DMS79 treated with DMSO at 0.1 percent for 48 hours (cell line): Measurements from ENCODE around the gene RFX2.
A peak's percentile ranks its signal among the peaks of the same experiment; 100 is the strongest.
"Not testable (repeated sequence)": the region's sequence is repeated elsewhere in the genome, so short reads cannot be mapped to it uniquely, and the experiment has no call there.

Experiments used
- DNase-seq: peaks from one replicate; lab custom pipeline; 2025; lab: John Stamatoyannopoulos, UW

RFX2 gene

DNA sequence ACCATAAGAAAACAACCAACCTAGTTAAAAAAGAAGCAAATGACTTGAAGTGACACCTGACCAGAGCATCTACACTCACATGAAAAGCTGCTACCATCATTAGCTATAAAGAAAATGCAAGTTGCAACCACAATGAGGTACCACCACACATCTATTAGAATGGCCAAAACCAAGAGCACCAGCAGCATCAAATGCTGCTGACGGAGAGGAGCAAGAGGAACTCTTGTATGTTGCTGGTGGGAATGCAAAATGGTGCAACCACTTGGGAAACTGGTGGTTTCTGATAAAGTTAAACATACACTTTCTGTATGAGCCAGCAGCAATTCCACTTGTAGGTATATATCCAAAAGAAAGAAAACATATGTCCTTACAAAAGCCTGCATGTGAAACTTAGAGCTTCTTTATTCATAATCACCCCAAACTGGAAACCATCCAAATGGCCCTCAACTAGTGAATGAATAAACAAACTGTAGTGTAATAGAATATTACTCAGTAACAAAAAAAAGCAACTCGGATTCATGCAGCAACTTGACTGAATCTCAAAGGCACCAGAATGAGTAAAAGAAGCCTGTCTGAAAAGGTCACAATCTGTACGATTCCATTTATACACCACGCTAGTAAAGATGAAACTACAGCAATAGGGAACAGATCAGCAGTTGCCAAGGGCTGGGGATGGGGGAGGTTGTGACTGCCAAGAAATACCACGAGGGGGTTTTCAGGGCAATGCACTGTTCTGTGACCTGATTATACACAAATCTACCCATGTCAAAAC is 71.5 kb downstream of the RFX2 start:
- no peak for DNase-seq

DNA sequence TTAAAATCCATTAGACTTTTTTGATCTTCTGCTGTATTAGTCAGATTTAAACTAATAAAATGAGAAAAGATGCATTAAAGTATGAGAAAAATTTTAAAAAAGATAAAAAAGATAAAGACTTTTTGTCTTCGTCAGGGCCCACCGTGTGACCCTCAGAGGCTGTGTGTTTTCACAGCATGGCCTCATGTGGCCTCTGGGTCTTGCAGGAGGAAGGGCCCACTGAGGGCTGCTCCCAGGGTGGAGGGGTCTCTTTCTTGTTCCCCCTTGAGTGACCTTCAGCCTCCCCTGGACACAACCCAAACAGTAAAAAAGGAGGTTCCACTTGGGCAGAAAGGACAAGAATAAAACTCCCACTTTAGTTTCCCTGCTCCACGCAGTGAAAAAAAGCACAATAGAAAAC is 75.3 kb downstream of the RFX2 start:
- no peak for DNase-seq

- no peak for DNase-seq
These were observed 75.8 kb downstream of the RFX2 start for GRCh38 chr19:6034512-6034911.

DNA sequence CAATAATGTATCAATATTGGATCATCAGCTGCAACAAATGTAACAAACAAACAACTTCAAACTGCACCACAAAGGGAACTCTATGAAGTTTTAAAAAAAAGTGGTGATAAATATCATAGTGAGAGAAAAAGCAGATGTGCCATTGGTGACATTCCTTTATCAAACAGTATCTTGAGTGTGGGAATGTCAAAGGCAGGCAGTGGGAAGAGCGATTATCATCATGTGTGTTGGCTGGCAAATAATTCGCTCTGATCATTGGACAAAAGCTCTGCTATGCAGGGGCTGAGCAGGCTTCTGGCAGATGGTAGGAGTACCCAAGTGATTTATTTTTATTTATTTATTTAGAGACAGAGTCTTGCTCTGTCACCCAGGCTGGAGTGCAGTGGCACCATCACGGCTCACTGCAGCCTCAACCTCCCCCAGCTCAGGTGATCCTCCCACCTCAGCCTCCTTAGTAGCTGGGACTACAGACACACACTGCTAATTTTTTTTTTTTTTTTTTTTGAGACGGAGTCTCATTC is 76.5 kb downstream of the RFX2 start:
- DNase-seq, result no peak

DNA sequence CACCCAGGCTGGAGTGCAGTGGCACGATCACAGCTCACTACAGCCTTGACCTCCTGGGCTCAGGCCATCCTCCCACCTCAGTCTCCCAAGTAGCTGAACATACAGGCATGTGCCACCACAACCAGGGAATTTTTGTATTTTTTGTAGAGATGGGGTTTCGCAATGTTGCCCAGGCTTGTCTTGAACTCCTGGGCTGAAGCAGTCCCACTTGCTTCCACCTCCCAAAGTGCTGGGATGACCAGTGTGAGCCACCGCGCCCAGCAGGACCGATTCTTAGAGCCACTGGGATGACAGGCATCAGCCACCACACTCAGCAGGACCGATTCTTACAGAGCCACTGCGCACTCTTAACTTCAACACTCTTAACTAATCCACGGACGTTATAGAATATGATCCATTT is 77.5 kb downstream of the RFX2 start:
- no peak for DNase-seq

DNA sequence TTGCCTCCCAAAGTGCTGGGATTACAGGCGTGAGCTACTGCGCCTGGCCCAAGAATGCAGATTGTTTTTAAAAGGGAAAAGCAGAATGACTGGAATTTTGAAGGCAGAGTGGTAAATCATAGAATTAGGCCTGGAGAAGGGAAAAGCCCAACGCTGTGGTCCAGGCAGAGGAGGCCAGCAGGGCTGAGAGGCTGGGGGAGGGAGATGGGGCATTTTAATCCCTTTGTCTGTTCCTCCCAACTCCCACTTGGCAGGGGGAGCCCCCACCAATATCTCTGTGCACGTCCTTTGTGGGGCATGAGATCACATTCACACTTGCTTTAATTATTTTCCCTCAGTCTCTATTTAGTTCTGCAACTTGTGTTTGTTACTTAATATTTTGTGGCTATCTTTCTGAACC is 77.9 kb downstream of the RFX2 start:
- no peak for DNase-seq

DNA sequence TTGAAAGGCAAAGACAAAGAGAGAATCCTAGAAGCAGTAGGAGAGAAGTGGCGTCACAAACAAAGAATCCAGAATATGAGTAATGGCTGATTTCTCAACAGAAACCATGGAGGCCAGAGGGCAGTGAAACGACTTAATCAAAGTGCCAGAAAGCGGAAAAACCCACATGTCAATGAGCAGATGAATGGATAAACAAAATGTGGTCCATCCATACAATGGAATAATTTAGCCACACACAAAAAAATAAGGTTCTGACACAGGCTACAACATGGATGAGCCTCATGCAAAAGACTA is 80.1 kb downstream of the RFX2 start:
- no peak for DNase-seq

GRCh38 chr19:6026390-6027227 is 83.7 kb downstream of the RFX2 start:
- no peak for DNase-seq

- not testable (repeated sequence) for DNase-seq
These were observed 85.5 kb downstream of the RFX2 start for GRCh38 chr19:6024756-6025155.

GRCh38 chr19:6023936-6024335 is 86.4 kb downstream of the RFX2 start:
- DNase-seq, result no peak

GRCh38 chr19:6023085-6023682 is 87.1 kb downstream of the RFX2 start:
- no peak for DNase-seq

- DNase-seq, result no peak
These were observed 87.7 kb downstream of the RFX2 start for GRCh38 chr19:6022570-6023064.

GRCh38 chr19:6021878-6022569 is 88.3 kb downstream of the RFX2 start:
- DNase-seq, result peak; percentile 17

DNA sequence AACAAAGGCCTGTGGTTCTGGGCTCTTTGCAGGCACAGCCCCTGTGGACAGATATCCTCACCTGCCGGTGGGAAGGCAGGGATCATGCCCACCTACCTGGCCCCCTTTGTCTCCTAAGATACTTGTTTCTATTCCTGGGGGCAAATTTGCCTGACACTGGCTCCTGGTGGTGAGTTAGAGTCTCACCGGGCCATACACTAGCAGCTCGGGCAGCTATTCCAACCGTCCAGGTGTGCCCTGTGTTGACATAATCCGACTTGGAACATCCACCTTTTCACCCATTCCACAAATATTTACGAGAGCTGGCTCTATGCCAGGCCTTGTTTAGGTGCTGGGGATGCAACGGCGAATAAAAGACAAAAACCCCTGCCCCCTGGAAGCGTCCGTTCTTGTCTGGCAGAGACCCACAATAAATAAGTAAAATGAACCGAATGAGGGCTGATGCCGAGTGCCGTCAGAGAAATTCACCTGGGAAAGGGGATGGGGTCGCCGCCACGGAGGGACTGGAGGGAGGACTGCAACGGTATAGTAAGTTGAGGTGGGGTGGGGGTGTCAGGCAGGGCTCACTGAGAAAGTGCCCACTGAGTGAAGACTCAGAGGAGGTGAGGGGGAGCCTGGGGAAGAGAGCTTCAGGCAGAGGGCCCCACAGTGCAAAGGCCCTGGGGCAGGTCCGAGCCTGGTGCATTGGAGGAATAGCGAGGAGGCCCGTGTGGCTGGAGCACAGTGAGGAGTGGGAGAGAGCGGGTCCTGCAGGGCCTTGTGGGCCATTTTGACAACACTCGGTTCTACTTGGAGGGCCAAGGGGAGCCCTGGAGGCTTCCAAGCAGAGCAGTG is 89.1 kb downstream of the RFX2 start:
- no peak for DNase-seq

DNA sequence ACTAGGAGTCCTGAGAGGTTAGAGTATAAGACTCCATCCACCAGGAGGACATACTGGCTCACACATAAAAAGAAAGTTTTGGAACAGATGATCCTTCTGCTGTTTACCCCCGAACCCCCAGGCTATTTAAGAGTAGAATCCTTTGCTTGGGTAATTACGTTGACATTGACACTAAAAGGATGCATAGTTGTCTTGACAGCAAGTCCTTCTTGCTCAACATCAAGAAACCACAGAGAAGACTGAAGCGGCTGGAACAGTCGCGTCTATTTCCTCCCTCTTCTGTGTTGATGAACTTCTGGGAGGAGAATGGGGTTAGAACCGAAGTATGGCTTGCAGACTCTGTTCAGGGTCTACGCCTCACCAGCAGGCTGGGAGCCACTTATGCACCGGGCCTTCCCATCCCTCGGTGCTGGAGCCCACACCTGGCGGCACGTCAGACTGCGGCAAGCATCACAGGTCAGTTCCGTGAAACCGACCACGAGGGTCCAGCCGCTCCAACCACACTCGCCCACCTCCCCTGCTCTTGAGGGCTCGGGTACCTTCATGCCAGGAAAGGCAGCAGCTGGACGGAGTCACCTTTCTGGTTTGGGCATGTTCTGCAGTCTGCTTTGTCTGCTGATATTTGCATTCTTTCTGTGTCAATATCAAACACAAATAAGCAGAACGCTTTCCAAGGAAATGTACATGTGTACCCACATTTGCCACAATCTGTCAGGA is 90.0 kb downstream of the RFX2 start:
- DNase-seq, result no peak

GRCh38 chr19:6018786-6019185 is 91.5 kb downstream of the RFX2 start:
- DNase-seq, result no peak

GRCh38 chr19:6017576-6017975 is 92.7 kb downstream of the RFX2 start:
- no peak for DNase-seq

DNA sequence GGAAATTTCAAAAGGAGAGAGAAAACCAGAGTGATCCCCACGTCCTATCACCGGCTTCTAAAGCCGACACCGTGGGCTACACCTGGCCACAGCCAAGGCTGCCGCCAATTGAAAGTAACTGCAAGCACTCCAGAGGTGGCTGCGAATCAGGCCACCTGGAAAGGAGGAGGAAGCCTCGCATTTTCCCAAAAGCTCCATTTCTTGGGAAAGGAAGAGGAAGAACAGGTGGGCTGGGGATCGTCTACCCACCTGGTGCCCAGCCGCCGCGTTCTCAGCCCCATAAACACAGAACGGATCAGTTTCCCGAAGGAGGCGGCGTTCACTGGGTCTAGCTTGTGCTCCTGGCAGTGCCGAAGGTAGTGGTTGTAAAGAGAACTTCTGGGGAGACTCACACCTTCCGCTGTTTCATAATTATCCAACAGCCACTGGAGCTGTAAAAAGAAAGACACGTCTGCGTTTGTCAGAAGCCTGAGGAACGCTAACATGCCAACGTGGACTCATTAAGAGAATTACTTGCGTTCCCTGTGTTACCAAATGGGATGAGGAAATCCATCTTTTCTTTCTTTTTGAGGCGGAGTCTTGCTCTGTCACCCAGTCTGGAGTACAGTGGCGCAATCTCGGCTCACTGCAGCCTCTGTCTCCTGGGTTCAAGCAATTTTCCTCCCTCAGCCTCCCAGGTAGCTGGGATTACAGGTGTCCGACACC is 94.3 kb downstream of the RFX2 start:
- DNase-seq, result no peak

DNA sequence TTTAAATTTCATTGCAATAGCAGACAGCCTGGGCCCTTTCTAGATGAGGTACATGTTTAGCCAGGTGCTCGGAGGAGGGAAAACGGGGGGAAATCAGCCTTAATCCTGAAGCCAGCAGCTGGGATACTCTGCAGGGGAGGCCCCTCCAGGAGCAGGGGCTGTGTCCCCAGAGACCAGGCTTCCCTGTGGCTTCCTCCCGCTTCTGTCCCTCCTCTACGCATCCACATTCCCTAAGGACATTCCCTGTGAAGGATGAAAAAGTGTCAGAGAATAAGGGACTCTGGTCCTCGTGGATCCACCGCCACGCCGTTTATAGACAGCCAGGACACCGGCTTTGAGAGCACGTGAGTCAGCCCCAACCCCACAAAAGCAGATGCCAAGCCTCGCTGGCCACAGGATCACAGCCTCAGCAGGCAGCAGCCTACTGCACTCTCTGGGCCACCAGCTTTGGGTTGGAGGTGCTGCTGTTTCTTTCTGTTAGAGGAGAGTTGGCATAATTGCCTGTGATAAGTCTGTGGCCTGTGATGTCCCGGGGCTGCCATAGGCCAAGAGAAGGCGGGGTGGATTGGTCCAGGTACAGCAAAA is 95.7 kb downstream of the RFX2 start:
- DNase-seq, result no peak
